Neural cell (in vitro differentiated cells): Measurements from ENCODE around the gene TBC1D22B. TPM values are rescaled to one million over a fixed set of nuclear protein-coding genes. Genes with fewer than 3 reads are reported as not detected.

Experiments
- H2AFZ ChIP-seq: fragments of 200-600, 300-800 bp; sonication (generic), shearing (Covaris generic); 2 replicates; pipeline ENCODE4 v1.6.0; 2014; ENCODE audit warnings: low read depth, mild to moderate bottlenecking, antibody characterized with exemption, low read length, moderate library complexity
- H3F3A ChIP-seq: fragments of 200-600 bp; shearing (Covaris generic); 2 replicates; pipeline ENCODE4 v1.6.1; 2016; ENCODE audit warnings: mild to moderate bottlenecking, moderate library complexity, mixed read lengths, antibody characterized with exemption, low read length; ENCODE audit not compliant: insufficient read depth, poor library complexity, severe bottlenecking
- H3K27ac ChIP-seq: fragments of 200-600, 300-800 bp; sonication (generic), shearing (Covaris generic); 2 replicates; pipeline ENCODE4 v1.5.1; 2014; ENCODE audit warnings: mild to moderate bottlenecking, low read length, moderate library complexity
- H3K27me3 ChIP-seq: fragments of 300-800, 200-600 bp; sonication (generic), shearing (Covaris generic); 2 replicates; pipeline ENCODE4 v1.6.0; 2014; ENCODE audit warnings: mild to moderate bottlenecking, low read depth, low read length, moderate library complexity; ENCODE audit not compliant: insufficient read depth
- H3K36me3 ChIP-seq: fragments of 300-800, 200-600 bp; sonication (generic), shearing (Covaris generic); 2 replicates; pipeline ENCODE4 v1.5.1; 2014; ENCODE audit warnings: mild to moderate bottlenecking, antibody characterized with exemption, low read length, moderate library complexity; ENCODE audit not compliant: insufficient read depth
- H3K4me2 ChIP-seq: fragments of 300-800, 200-600 bp; sonication (generic), shearing (Covaris generic); 2 replicates; pipeline ENCODE4 v1.6.0; 2014; ENCODE audit warnings: mild to moderate bottlenecking, low read length
- H3K4me3 ChIP-seq: fragments of 300-800, 200-600 bp; sonication (generic), shearing (Covaris generic); 2 replicates; pipeline ENCODE4 v1.5.1; 2014; ENCODE audit warnings: mild to moderate bottlenecking, low read length, moderate library complexity
- H3K79me2 ChIP-seq: fragments of 200-600 bp; shearing (Covaris generic); replicated peaks from 2 replicates; pipeline ENCODE4 v1.6.0; 2014; ENCODE audit warnings: mild to moderate bottlenecking, low read length, moderate library complexity; ENCODE audit not compliant: insufficient read depth
- H3K9ac ChIP-seq: fragments of 300-800, 200-600 bp; sonication (generic), shearing (Covaris generic); 2 replicates; pipeline ENCODE4 v1.6.1; 2016; ENCODE audit warnings: mild to moderate bottlenecking, low read length, mixed read lengths
- H3K9me2 ChIP-seq: fragments of 200-600 bp; shearing (Covaris generic); 2 replicates; pipeline ENCODE4 v1.6.1; 2016; ENCODE audit warnings: mild to moderate bottlenecking, low read length, mixed read lengths; ENCODE audit not compliant: insufficient read depth
- H3K9me3 ChIP-seq: fragments of 200-600, 300-800 bp; sonication (generic), shearing (Covaris generic); 2 replicates; pipeline ENCODE4 v1.6.1; 2016; ENCODE audit warnings: mild to moderate bottlenecking, mixed run types, low read length, moderate library complexity, mixed read lengths
- H4K20me1 ChIP-seq: fragments of 200-600 bp; shearing (Covaris generic); 2 replicates; pipeline ENCODE4 v1.6.1; 2016; ENCODE audit warnings: mild to moderate bottlenecking, mixed run types; ENCODE audit not compliant: insufficient read depth
- EP300 ChIP-seq: fragments of 450-650 bp; conservative IDR thresholded peaks from 2 replicates; pipeline ENCODE4 v1.6.1; 2014; ENCODE audit warnings: antibody characterized with exemption, mild to moderate bottlenecking, moderate library complexity; ENCODE audit not compliant: poor library complexity, severe bottlenecking
- EZH2 ChIP-seq: fragments of 200-600, 300-800 bp; shearing (Covaris generic), sonication (generic); IDR thresholded peaks from 2 replicates; pipeline ENCODE4 v1.6.1; 2014; ENCODE audit warnings: antibody characterized with exemption, low read length, borderline replicate concordance, mild to moderate bottlenecking; ENCODE audit not compliant: insufficient read depth, poor library complexity, severe bottlenecking
- MXI1 ChIP-seq: fragments of 450-650 bp; conservative IDR thresholded peaks from 2 replicates; pipeline ENCODE4 v1.6.1; 2014; ENCODE audit warnings: antibody characterized with exemption, mild to moderate bottlenecking; ENCODE audit not compliant: poor library complexity, severe bottlenecking
- POLR2AphosphoS5 ChIP-seq: IDR thresholded peaks from 2 replicates; pipeline ENCODE4 v1.6.1; 2012
- RAD21 ChIP-seq: fragments of 450-650 bp; conservative IDR thresholded peaks from 2 replicates; pipeline ENCODE4 v1.6.1; 2014; ENCODE audit warnings: antibody characterized with exemption, mild to moderate bottlenecking, moderate library complexity
- SMC3 ChIP-seq: fragments of 450-650 bp; conservative IDR thresholded peaks from 2 replicates; pipeline ENCODE4 v1.6.1; 2014; ENCODE audit warnings: antibody characterized with exemption, mild to moderate bottlenecking, moderate library complexity; ENCODE audit not compliant: poor library complexity
- TAF1 ChIP-seq: IDR thresholded peaks from 2 replicates; pipeline ENCODE4 v1.6.1; 2012; ENCODE audit warnings: low read depth
- polyA plus RNA-seq: library from polyadenylated mRNA; depleted of rRNA; stranded (reverse); fragments of >200 nt; gene quantifications from 2 replicates; pipeline ENCODE4 v1.2.3, GENCODE V29; 2014
- TF ChIP-seq, protein P1 (sequence below): IDR thresholded peaks from 2 replicates; pipeline ENCODE4 v1.6.1; 2012; ENCODE audit warnings: borderline replicate concordance
- TF ChIP-seq, protein P2 (sequence below): fragments of 450-650 bp; IDR thresholded peaks from 2 replicates; pipeline ENCODE4 v1.5.1; 2014; ENCODE audit warnings: antibody characterized with exemption, mild to moderate bottlenecking, moderate library complexity; ENCODE audit not compliant: poor library complexity, severe bottlenecking

Gene TBC1D22B
- polyA plus RNA-seq, 1 donor from 2014 or later: 10.6 TPM

DNA sequence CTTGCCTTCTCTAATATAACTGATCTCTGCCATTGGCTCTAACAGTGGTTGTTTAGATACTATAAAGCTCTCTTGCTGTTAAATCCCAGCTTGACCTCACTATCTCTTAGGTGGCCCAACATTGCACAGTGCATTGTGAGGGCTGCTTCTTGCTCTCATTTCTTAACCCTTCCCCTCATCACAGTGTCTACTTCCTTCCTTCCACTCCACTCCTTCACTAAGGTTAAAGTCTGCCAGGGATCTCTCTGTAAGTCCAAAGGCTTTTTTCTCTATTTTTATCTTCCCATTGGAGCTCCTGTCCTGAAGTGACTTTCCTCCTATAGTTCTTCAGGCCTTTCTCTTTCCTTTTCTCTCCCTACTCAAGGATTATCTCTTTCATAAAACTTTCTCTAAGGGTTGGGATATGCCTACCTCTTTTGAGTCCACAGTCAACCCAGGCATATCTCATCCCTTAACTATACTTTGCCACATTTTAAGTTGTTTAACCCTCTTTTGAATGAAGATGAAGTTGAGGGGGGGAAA lies 4.0 kb upstream of the TBC1D22B start:
- H3K4me2 ChIP-seq: no peak overlapping the region
- no peaks in the 10 kb centered on the region for H4K20me1 ChIP-seq
- no peaks in the 10 kb centered on the region for H3K27me3 ChIP-seq
- H3K9me3 ChIP-seq: no peaks in the 10 kb centered on the region
- no peak overlapping the region for H2AFZ ChIP-seq
- H3K36me3 ChIP-seq: no peaks in the 10 kb centered on the region
- H3K79me2 ChIP-seq: no peaks in the 10 kb centered on the region
- H3K27ac ChIP-seq: no peak overlapping the region
- no peaks in the 10 kb centered on the region for H3F3A ChIP-seq
- H3K9me2 ChIP-seq: no peaks in the 10 kb centered on the region
- no peak overlapping the region for H3K9ac ChIP-seq
- no peak overlapping the region for H3K4me3 ChIP-seq
- TF ChIP-seq, protein P1, sequence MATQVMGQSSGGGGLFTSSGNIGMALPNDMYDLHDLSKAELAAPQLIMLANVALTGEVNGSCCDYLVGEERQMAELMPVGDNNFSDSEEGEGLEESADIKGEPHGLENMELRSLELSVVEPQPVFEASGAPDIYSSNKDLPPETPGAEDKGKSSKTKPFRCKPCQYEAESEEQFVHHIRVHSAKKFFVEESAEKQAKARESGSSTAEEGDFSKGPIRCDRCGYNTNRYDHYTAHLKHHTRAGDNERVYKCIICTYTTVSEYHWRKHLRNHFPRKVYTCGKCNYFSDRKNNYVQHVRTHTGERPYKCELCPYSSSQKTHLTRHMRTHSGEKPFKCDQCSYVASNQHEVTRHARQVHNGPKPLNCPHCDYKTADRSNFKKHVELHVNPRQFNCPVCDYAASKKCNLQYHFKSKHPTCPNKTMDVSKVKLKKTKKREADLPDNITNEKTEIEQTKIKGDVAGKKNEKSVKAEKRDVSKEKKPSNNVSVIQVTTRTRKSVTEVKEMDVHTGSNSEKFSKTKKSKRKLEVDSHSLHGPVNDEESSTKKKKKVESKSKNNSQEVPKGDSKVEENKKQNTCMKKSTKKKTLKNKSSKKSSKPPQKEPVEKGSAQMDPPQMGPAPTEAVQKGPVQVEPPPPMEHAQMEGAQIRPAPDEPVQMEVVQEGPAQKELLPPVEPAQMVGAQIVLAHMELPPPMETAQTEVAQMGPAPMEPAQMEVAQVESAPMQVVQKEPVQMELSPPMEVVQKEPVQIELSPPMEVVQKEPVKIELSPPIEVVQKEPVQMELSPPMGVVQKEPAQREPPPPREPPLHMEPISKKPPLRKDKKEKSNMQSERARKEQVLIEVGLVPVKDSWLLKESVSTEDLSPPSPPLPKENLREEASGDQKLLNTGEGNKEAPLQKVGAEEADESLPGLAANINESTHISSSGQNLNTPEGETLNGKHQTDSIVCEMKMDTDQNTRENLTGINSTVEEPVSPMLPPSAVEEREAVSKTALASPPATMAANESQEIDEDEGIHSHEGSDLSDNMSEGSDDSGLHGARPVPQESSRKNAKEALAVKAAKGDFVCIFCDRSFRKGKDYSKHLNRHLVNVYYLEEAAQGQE: no peak
- no peak for TF ChIP-seq POLR2AphosphoS5
- no peak for TF ChIP-seq SMC3
- TF ChIP-seq, protein P2, sequence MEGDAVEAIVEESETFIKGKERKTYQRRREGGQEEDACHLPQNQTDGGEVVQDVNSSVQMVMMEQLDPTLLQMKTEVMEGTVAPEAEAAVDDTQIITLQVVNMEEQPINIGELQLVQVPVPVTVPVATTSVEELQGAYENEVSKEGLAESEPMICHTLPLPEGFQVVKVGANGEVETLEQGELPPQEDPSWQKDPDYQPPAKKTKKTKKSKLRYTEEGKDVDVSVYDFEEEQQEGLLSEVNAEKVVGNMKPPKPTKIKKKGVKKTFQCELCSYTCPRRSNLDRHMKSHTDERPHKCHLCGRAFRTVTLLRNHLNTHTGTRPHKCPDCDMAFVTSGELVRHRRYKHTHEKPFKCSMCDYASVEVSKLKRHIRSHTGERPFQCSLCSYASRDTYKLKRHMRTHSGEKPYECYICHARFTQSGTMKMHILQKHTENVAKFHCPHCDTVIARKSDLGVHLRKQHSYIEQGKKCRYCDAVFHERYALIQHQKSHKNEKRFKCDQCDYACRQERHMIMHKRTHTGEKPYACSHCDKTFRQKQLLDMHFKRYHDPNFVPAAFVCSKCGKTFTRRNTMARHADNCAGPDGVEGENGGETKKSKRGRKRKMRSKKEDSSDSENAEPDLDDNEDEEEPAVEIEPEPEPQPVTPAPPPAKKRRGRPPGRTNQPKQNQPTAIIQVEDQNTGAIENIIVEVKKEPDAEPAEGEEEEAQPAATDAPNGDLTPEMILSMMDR: no peak
- no peak for TF ChIP-seq MXI1
- TF ChIP-seq RAD21: no peak
- TF ChIP-seq TAF1: no peak
- TF ChIP-seq EZH2: no peak
- TF ChIP-seq EP300: no peak

DNA sequence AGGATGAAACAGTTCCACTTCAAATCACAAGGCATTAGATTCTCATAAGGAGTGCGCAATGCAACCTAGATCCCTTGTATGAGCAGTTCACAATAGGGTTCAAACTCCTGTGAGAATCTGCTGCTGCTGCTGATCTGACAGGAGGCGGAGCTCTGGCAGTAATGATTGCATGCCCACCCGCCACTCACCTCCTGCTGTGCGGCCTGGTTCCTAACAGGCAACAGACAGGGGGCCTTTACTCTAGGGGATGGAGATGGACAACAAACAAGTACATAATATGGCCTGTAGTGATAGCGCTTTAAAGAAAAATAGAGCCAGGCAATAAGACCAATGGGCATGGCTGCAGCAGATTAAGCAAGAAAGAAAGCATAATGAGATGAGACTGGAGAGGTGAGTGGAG lies 2.7 kb upstream of the TBC1D22B start:
- Histone ChIP-seq H3K27me3 (no peaks in the 10 kb centered on the region), H3K9me3 (no peaks in the 10 kb centered on the region), H3K9me2 (no peaks in the 10 kb centered on the region), H3K27ac (no peak overlapping the region), H4K20me1 (no peaks in the 10 kb centered on the region), H3K4me2 (no peak overlapping the region), H3K36me3 (no peaks in the 10 kb centered on the region), H2AFZ (no peak overlapping the region), H3K9ac (no peak overlapping the region), H3K79me2 (peaks cover 3% of the 10 kb centered on the region), H3K4me3 (no peak overlapping the region), H3F3A (no peaks in the 10 kb centered on the region)
- TF ChIP-seq SMC3 (no peak), TAF1 (no peak), MXI1 (no peak), EP300 (no peak), RAD21 (no peak), POLR2AphosphoS5 (no peak), EZH2 (no peak)
- TF ChIP-seq, protein P2: no peak
- TF ChIP-seq, protein P1: no peak
